ENCODE measurements around the gene RIPOR2.
"Not testable (repeated sequence)": the region's sequence is repeated elsewhere in the genome, so short reads cannot be mapped to it uniquely, and the experiment has no call there.

RIPOR2 gene

GRCh38 chr6:24901698-24902328 is 33.9 kb downstream of the RIPOR2 start:
- DNase-seq: no peak

- no peak for DNase-seq
Observed at GRCh38 chr6:24900917-24901697, 34.7 kb downstream of the RIPOR2 start.

GRCh38 chr6:24899997-24900325 is 35.8 kb downstream of the RIPOR2 start:
- no peak for DNase-seq

GRCh38 chr6:24899136-24899996 is 36.4 kb downstream of the RIPOR2 start:
- DNase-seq: no peak

GRCh38 chr6:24898676-24899075 is 37.1 kb downstream of the RIPOR2 start:
- no peak for DNase-seq

GRCh38 chr6:24897186-24897585 is 38.6 kb downstream of the RIPOR2 start:
- no peak for DNase-seq

GRCh38 chr6:24893342-24893850 is 42.4 kb downstream of the RIPOR2 start:
- no peak for DNase-seq

GRCh38 chr6:24891004-24891403 is 44.8 kb downstream of the RIPOR2 start:
- DNase-seq: peak; percentile 72

GRCh38 chr6:24890471-24890870 is 45.3 kb downstream of the RIPOR2 start:
- no peak for DNase-seq

- DNase-seq: no peak
Observed at GRCh38 chr6:24888715-24889370, 46.9 kb downstream of the RIPOR2 start.

- no peak for DNase-seq
Observed at GRCh38 chr6:24887545-24888140, 48.1 kb downstream of the RIPOR2 start.

GRCh38 chr6:24883618-24884017 is 52.1 kb downstream of the RIPOR2 start:
- peak; percentile 87 for DNase-seq

GRCh38 chr6:24882835-24883555 is 52.8 kb downstream of the RIPOR2 start:
- no peak for DNase-seq

- no peak for DNase-seq
Observed at GRCh38 chr6:24882295-24882694, 53.5 kb downstream of the RIPOR2 start.

GRCh38 chr6:24881376-24881775 is 54.4 kb downstream of the RIPOR2 start:
- no peak for DNase-seq

- no peak for DNase-seq
Observed at GRCh38 chr6:24880451-24880850, 55.3 kb downstream of the RIPOR2 start.

GRCh38 chr6:24879351-24879750 is 56.4 kb downstream of the RIPOR2 start:
- DNase-seq: no peak

- DNase-seq: not testable (repeated sequence)
Observed at GRCh38 chr6:24877747-24878146, 58.0 kb downstream of the RIPOR2 start.

- DNase-seq: no peak
Observed at GRCh38 chr6:24876499-24877465, 59.0 kb downstream of the RIPOR2 start.

- no peak for DNase-seq
Observed at GRCh38 chr6:24875534-24875901, 60.2 kb downstream of the RIPOR2 start.
